GM18867 (cell line): ENCODE data around the gene WWP2.

Source experiments
- ATAC-seq: cut with Tn5 transposase; IDR thresholded peaks from one replicate; pipeline ENCODE4 v1.9.1; 2021; ENCODE audit warnings: mild to moderate bottlenecking, moderate library complexity; ENCODE audit not compliant: unreplicated experiment

Gene WWP2

GRCh38 chr16:69885722-69886121, 123.6 kb downstream of the WWP2 start:
- no peak for ATAC-seq

GRCh38 chr16:69886726-69887125, 124.6 kb downstream of the WWP2 start:
- ATAC-seq = no peak

GRCh38 chr16:69888005-69888590, 126.0 kb downstream of the WWP2 start:
- ATAC-seq = no peak

GRCh38 chr16:69889295-69889964, 127.3 kb downstream of the WWP2 start:
- no peak for ATAC-seq

- no peak for ATAC-seq
Measured at GRCh38 chr16:69890114-69890891, 128.2 kb downstream of the WWP2 start.

- no peak for ATAC-seq
Measured at GRCh38 chr16:69890892-69891282, 128.8 kb downstream of the WWP2 start.

- no peak for ATAC-seq
Measured at GRCh38 chr16:69892378-69892777, 130.2 kb downstream of the WWP2 start.

- no peak for ATAC-seq
Measured at GRCh38 chr16:69893106-69893505, 131.0 kb downstream of the WWP2 start.

GRCh38 chr16:69894676-69895075, 132.5 kb downstream of the WWP2 start:
- no peak for ATAC-seq

- no peak for ATAC-seq
Measured at GRCh38 chr16:69903865-69904415, 141.8 kb downstream of the WWP2 start.

GRCh38 chr16:69904495-69905170, 142.5 kb downstream of the WWP2 start:
- ATAC-seq = no peak

GRCh38 chr16:69905171-69905555, 143.0 kb downstream of the WWP2 start:
- no peak for ATAC-seq

GRCh38 chr16:69906838-69907401, 144.8 kb downstream of the WWP2 start:
- ATAC-seq = no peak

GRCh38 chr16:69909043-69909442, 146.9 kb downstream of the WWP2 start:
- no peak for ATAC-seq

- ATAC-seq = no peak
Measured at GRCh38 chr16:69909760-69910159, 147.6 kb downstream of the WWP2 start.

GRCh38 chr16:69910964-69911363, 148.8 kb downstream of the WWP2 start:
- ATAC-seq = no peak

GRCh38 chr16:69916462-69916861, 154.3 kb downstream of the WWP2 start:
- no peak for ATAC-seq

- no peak for ATAC-seq
Measured at GRCh38 chr16:69917311-69917710, 155.2 kb downstream of the WWP2 start.

- ATAC-seq = no peak
Measured at GRCh38 chr16:69917739-69918138, 155.6 kb downstream of the WWP2 start.

GRCh38 chr16:69918241-69918640, 156.1 kb downstream of the WWP2 start:
- no peak for ATAC-seq

- ATAC-seq = no peak
Measured at GRCh38 chr16:69921127-69921526, 159.0 kb downstream of the WWP2 start.
